Testis (tissue), 2 donors: Measurements from ENCODE around the gene TFG.

ENCODE experiments used
- POLR2A ChIP-seq: fragments of 450-650 bp; IDR thresholded peaks from one replicate; pipeline ENCODE4 v1.6.1; 2017; ENCODE audit warnings: antibody characterized with exemption, mild to moderate bottlenecking, moderate library complexity
- TF ChIP-seq, protein P1 (sequence below), 3 experiments: fragments of 450-650 bp in 2 of 3; fragments of 200-600 bp in 1 of 3; sonication (generic) in 1 of 3; IDR thresholded peaks; one replicate each; pipeline ENCODE4 v1.5.1; 2016 to 2019; ENCODE audit warnings: antibody characterized with exemption in 3 of 3, mild to moderate bottlenecking in 2 of 3, moderate library complexity in 1 of 3

DNA sequence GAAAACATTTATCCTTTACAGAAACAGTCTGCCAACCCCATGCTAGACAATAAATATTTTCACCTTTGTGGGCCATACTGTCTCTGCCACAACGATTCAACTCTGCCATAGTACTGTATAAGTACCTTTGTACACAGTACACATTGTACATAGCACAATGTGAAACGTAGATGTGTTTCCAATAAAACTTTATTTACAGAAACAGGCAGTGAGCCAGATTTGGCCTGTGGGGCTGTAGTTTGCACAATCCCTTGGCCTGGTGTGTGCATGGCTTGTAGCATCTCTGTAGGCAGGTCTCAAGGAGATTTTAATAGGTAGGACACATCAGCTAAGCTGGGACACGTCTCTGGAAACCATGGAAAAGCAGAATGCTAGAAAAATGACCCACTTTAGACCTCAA lies 74.3 kb downstream of the TFG start:
- TF ChIP-seq, protein P1, sequence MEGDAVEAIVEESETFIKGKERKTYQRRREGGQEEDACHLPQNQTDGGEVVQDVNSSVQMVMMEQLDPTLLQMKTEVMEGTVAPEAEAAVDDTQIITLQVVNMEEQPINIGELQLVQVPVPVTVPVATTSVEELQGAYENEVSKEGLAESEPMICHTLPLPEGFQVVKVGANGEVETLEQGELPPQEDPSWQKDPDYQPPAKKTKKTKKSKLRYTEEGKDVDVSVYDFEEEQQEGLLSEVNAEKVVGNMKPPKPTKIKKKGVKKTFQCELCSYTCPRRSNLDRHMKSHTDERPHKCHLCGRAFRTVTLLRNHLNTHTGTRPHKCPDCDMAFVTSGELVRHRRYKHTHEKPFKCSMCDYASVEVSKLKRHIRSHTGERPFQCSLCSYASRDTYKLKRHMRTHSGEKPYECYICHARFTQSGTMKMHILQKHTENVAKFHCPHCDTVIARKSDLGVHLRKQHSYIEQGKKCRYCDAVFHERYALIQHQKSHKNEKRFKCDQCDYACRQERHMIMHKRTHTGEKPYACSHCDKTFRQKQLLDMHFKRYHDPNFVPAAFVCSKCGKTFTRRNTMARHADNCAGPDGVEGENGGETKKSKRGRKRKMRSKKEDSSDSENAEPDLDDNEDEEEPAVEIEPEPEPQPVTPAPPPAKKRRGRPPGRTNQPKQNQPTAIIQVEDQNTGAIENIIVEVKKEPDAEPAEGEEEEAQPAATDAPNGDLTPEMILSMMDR (IDR thresholded peaks at IDR 0.05), result no peak
- TF ChIP-seq POLR2A, result no peak
